ENCODE results near the gene MYO1A. TPM values are rescaled to one million over a fixed set of nuclear protein-coding genes. Genes with fewer than 3 reads are reported as not detected.
"Not testable (repeated sequence)": the region's sequence is repeated elsewhere in the genome, so short reads cannot be mapped to it uniquely, and the experiment has no call there.

MYO1A gene
- total RNA-seq, 3 donors from 2014 or later (not counting 1 experiment from before 2014, with no cell fraction given) = 1.1 TPM; not detected in 2

- WGBS (ENCODE audit: insufficient coverage) = 74% methylated on average over 1 of the region's 1 CpG
- TF ChIP-seq, protein P1, sequence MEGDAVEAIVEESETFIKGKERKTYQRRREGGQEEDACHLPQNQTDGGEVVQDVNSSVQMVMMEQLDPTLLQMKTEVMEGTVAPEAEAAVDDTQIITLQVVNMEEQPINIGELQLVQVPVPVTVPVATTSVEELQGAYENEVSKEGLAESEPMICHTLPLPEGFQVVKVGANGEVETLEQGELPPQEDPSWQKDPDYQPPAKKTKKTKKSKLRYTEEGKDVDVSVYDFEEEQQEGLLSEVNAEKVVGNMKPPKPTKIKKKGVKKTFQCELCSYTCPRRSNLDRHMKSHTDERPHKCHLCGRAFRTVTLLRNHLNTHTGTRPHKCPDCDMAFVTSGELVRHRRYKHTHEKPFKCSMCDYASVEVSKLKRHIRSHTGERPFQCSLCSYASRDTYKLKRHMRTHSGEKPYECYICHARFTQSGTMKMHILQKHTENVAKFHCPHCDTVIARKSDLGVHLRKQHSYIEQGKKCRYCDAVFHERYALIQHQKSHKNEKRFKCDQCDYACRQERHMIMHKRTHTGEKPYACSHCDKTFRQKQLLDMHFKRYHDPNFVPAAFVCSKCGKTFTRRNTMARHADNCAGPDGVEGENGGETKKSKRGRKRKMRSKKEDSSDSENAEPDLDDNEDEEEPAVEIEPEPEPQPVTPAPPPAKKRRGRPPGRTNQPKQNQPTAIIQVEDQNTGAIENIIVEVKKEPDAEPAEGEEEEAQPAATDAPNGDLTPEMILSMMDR (IDR thresholded peaks at IDR 0.05) = no peak
- Histone ChIP-seq H3K27me3 (ENCODE audit: control insufficient read depth, insufficient read depth, low read length) (no peaks in the 10 kb centered on the region), H3K9me3 (ENCODE audit: control insufficient read depth, insufficient read depth, low read length) (no peaks in the 10 kb centered on the region), H3K27ac (ENCODE audit: low read length) (no peak overlapping the region), H3K36me3 (ENCODE audit: control insufficient read depth, insufficient read depth, low read length) (peaks cover 12% of the 10 kb centered on the region), H3K4me3 (ENCODE audit: low read length) (no peak overlapping the region), H3K4me1 (ENCODE audit: control insufficient read depth, insufficient read depth, low read length) (no peaks in the 10 kb centered on the region)
- no peak for ATAC-seq
- Mint-ChIP-seq H3K4me3 (no peak overlapping the region), H3K36me3 (peaks cover 7% of the 10 kb centered on the region), H3K9me3 (no peaks in the 10 kb centered on the region), H3K27ac (no peak overlapping the region), H3K4me1 (no peaks in the 10 kb centered on the region), H3K27me3 (ENCODE audit: low read depth in 2 of 2) (no peaks in the 10 kb centered on the region)
- no peak for DNase-seq
- intact Hi-C loops (cut with micrococcal nuclease) = no loop called here
Measured at GRCh38 chr12:57058454-57058853, 8.5 kb upstream of the MYO1A start.

GRCh38 chr12:57057067-57057751 is 7.3 kb upstream of the MYO1A start:
- H3K9me3 ChIP-seq (ENCODE audit: control insufficient read depth, insufficient read depth, low read length) = no peaks in the 10 kb centered on the region
- no peak overlapping the region for H3K27ac ChIP-seq (ENCODE audit: low read length)
- Mint-ChIP-seq H3K9me3 (no peaks in the 10 kb centered on the region), H3K27ac (no peak overlapping the region), H3K4me3 (no peak overlapping the region), H3K4me1 (no peaks in the 10 kb centered on the region), H3K27me3 (ENCODE audit: low read depth in 2 of 2) (no peaks in the 10 kb centered on the region), H3K36me3 (peaks cover 7% of the 10 kb centered on the region)
- H3K27me3 ChIP-seq (ENCODE audit: control insufficient read depth, insufficient read depth, low read length) = no peaks in the 10 kb centered on the region
- WGBS (ENCODE audit: insufficient coverage) = 100% methylated on average over 5 of the region's 6 CpGs
- H3K36me3 ChIP-seq (ENCODE audit: control insufficient read depth, insufficient read depth, low read length) = peaks cover 12% of the 10 kb centered on the region
- TF ChIP-seq, protein P1 (IDR thresholded peaks at IDR 0.05) = no peak
- no peak overlapping the region for H3K4me3 ChIP-seq (ENCODE audit: low read length)
- intact Hi-C loops (cut with micrococcal nuclease) = no loop called here
- H3K4me1 ChIP-seq (ENCODE audit: control insufficient read depth, insufficient read depth, low read length) = no peaks in the 10 kb centered on the region
- ATAC-seq = no peak
- no peak for DNase-seq

- Mint-ChIP-seq H3K27ac (no peak overlapping the region), H3K27me3 (ENCODE audit: low read depth in 2 of 2) (peaks cover 0 to 7% of the 10 kb centered on the region in 2 donors), H3K9me3 (no peaks in the 10 kb centered on the region), H3K4me3 (no peak overlapping the region), H3K36me3 (peaks cover 7% of the 10 kb centered on the region), H3K4me1 (peaks cover 6% of the 10 kb centered on the region in 2 donors)
- no peak overlapping the region for H3K27ac ChIP-seq (ENCODE audit: low read length)
- no peaks in the 10 kb centered on the region for H3K27me3 ChIP-seq (ENCODE audit: control insufficient read depth, insufficient read depth, low read length)
- ATAC-seq = no peak
- intact Hi-C loops (cut with micrococcal nuclease) = no loop called here
- peaks cover 12% of the 10 kb centered on the region for H3K36me3 ChIP-seq (ENCODE audit: control insufficient read depth, insufficient read depth, low read length)
- TF ChIP-seq, protein P1 (IDR thresholded peaks at IDR 0.05) = no peak
- H3K4me1 ChIP-seq (ENCODE audit: control insufficient read depth, insufficient read depth, low read length) = peaks cover 6% of the 10 kb centered on the region
- no peak for DNase-seq
- no peak overlapping the region for H3K4me3 ChIP-seq (ENCODE audit: low read length)
- H3K9me3 ChIP-seq (ENCODE audit: control insufficient read depth, insufficient read depth, low read length) = no peaks in the 10 kb centered on the region
- WGBS (ENCODE audit: insufficient coverage) = 83% methylated on average over 3 of the region's 3 CpGs
Measured at GRCh38 chr12:57055824-57056223, 5.9 kb upstream of the MYO1A start.

DNA sequence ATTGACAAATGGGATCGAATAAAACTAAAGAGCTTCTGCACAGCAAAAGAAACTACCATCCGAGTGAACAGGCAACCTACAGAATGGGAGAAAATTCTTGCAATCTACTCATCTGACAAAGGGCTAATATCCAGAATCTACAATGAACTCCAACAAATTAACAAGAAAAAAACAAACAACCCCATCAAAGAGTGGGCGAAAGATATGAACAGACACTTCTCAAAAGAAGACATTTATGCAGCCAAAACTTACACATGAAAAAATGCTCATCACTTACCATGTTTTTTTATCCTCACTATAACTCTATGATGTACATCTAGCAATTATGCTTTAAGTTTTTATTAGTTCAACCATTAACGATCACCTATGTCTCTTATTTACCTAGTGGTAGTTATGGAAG is 4.0 kb upstream of the MYO1A start:
- H3K27ac ChIP-seq (ENCODE audit: low read length); H3K36me3 Mint-ChIP-seq; H3K4me1 ChIP-seq (ENCODE audit: control insufficient read depth, insufficient read depth, low read length); H3K27me3 ChIP-seq (ENCODE audit: control insufficient read depth, insufficient read depth, low read length); H3K4me3 ChIP-seq (ENCODE audit: low read length); H3K36me3 ChIP-seq (ENCODE audit: control insufficient read depth, insufficient read depth, low read length); H3K27ac Mint-ChIP-seq; ATAC-seq; DNase-seq; H3K9me3 Mint-ChIP-seq; H3K4me3 Mint-ChIP-seq; H3K9me3 ChIP-seq (ENCODE audit: control insufficient read depth, insufficient read depth, low read length); intact Hi-C loops (cut with micrococcal nuclease): not testable (repeated sequence)
- Mint-ChIP-seq H3K27me3 (ENCODE audit: low read depth in 2 of 2) (peaks cover 4 to 22% of the 10 kb centered on the region in 2 donors), H3K4me1 (peaks cover 9 to 13% of the 10 kb centered on the region in 2 donors)
- WGBS (ENCODE audit: insufficient coverage) = 90% methylated on average over 3 of the region's 4 CpGs

GRCh38 chr12:57053146-57053545 is 3.2 kb upstream of the MYO1A start:
- H3K4me3 ChIP-seq (ENCODE audit: low read length); H3K36me3 ChIP-seq (ENCODE audit: control insufficient read depth, insufficient read depth, low read length); H3K9me3 Mint-ChIP-seq; H3K27me3 ChIP-seq (ENCODE audit: control insufficient read depth, insufficient read depth, low read length); H3K36me3 Mint-ChIP-seq; ATAC-seq; H3K27ac Mint-ChIP-seq; H3K27ac ChIP-seq (ENCODE audit: low read length); H3K9me3 ChIP-seq (ENCODE audit: control insufficient read depth, insufficient read depth, low read length); H3K4me3 Mint-ChIP-seq; DNase-seq; intact Hi-C loops (cut with micrococcal nuclease): not testable (repeated sequence)
- peaks cover 11% of the 10 kb centered on the region for H3K4me1 ChIP-seq (ENCODE audit: control insufficient read depth, insufficient read depth, low read length)
- H3K4me1 Mint-ChIP-seq = peaks cover 9 to 17% of the 10 kb centered on the region in 2 donors
- WGBS (ENCODE audit: insufficient coverage) = 100% methylated on average over 1 of the region's 4 CpGs
- H3K27me3 Mint-ChIP-seq (ENCODE audit: low read depth in 2 of 2) = peaks cover 8 to 26% of the 10 kb centered on the region in 2 donors

All from natural killer cell (primary cell).